Limb (tissue), 2 donors: Measurements from ENCODE around the gene GAS5.
"Not testable (repeated sequence)": the region's sequence is repeated elsewhere in the genome, so short reads cannot be mapped to it uniquely, and the experiment has no call there.

Experiments used
- DNase-seq, 2 donors: peaks; one replicate each; pipeline ENCODE4 v3.0.0-alpha.2; 2016; ENCODE audit errors: extremely low spot score in 2 of 2

GAS5 gene

GRCh38 chr1:173870252-173871075 lies 2.7 kb upstream of the GAS5 start:
- no peak for DNase-seq

- no peak for DNase-seq
Observed at GRCh38 chr1:173869021-173869359, 1.2 kb upstream of the GAS5 start.

- DNase-seq, result peak; percentile 74 to 94
Observed at GRCh38 chr1:173868266-173869020, 654 bp upstream of the GAS5 start, which contains the start of gene ZBTB37. ZBTB37 (plus strand) TSS chr1:173868380; CDS start chr1:173870226, 1,846 bp downstream.

- no peak for DNase-seq
Observed at GRCh38 chr1:173867141-173867752, 542 bp downstream of the GAS5 start.

GRCh38 chr1:173866413-173867115 lies 1.2 kb downstream of the GAS5 start:
- no peak for DNase-seq

- no peak for DNase-seq
Observed at GRCh38 chr1:173865468-173866164, 2.2 kb downstream of the GAS5 start.

DNA sequence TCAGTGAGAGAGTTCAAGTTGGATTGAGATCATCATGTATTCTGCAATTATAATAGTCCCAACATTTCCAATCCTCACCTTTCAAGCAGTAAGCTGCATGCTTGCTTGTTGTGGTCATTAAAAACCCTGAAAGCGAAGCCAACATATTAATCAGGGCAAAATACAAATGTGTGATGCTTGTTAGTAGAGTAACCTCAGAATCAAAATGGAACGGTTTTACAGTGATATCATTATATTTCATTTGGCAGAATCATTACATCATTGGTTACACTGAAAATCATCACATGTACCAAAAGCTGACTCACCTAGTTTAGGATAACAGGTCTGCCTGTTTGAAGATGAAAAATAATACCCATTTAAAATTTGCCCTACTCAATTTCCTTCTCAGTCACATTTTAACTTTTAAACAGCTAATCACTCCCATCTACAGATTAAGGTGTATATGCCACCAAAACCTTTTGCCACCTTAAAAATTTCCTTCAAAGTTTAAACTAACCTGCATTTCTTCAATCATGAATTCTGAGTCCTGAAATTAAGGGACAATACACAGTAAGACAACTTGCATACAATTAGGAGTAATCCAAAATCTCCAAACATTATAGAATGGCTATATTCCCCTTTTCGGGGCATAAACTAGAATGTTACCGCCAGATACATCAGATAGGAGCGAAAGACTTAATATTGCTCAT lies 3.5 kb downstream of the GAS5 start:
- no peak for DNase-seq

DNA sequence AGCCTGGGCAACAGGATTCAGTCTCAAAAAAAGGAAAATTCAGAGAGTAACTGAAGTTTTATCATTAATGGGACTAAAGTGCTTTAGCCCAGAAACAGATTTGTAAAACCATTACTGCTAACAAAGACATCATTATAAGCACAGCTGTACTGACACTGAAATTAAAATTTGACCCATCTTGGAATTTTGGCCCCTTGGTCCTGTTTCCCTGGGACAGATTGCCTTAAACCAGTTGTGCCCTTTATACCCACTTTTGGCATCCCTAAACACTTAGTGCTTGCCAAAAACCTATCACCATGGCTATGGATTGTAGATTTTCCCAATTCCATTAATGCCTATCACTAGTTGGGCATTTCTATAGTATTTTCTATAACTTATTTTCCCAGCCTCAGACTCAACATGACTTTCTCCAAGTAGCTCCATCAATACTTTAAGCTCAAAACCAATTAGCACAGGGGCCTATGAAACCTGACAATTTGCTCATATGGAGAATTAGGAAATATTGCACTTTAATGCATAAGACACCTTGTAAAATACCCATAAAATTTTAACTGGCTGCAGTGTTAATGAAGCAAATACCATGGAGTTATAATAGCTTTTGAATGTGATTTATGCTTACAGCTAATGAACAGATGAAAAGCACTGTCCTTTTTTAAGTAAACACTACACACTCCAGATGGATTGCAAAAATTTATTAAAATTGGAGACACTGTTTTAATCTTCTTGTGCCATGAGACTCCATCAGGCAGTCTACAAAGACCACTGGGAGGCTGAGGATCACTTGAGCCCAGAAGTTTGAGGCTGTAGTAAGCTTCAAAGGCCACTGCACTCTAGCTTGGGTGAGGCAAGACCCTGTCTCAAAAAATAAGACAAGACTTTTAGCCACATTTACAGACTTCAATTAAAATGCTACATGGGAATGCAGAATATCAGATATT lies 4.3 kb downstream of the GAS5 start:
- no peak for DNase-seq

DNA sequence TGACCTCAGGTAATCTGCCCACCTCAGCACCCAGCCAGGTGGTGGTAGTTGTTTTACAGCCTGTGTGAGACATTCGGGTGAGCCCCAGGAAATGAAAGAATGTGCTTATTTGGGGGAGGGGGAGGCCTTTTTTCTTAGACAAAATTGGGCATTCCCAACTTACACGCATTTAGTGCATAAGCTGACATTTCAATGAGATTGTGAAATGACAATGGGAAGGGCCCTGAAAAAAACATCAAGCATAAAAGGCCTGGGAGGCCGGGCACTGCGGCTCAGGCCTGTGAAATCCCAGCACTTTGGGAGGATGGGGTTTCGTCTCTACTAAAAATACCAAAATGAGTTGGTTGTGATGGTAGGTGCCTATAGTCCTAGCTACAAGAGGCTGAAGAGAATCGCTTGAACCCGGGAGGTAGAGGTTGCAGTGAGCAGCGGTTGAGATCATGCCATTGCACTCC lies 5.0 kb downstream of the GAS5 start:
- DNase-seq, result no peak

GRCh38 chr1:173862146-173862768 lies 5.5 kb downstream of the GAS5 start:
- DNase-seq, result not testable (repeated sequence)

- DNase-seq, result no peak
Observed at GRCh38 chr1:173861731-173862145, 6.1 kb downstream of the GAS5 start.

GRCh38 chr1:173860065-173860464 lies 7.7 kb downstream of the GAS5 start:
- DNase-seq, result no peak

GRCh38 chr1:173859547-173859946 lies 8.2 kb downstream of the GAS5 start:
- not testable (repeated sequence) for DNase-seq

- DNase-seq, result no peak
Observed at GRCh38 chr1:173857363-173857917, 10.3 kb downstream of the GAS5 start.

- DNase-seq, result no peak
Observed at GRCh38 chr1:173856903-173857302, 10.9 kb downstream of the GAS5 start.

- DNase-seq, result no peak
Observed at GRCh38 chr1:173856014-173856413, 11.8 kb downstream of the GAS5 start.

GRCh38 chr1:173853074-173853473 lies 14.7 kb downstream of the GAS5 start:
- DNase-seq, result no peak

GRCh38 chr1:173852105-173852504 lies 15.7 kb downstream of the GAS5 start:
- DNase-seq, result no peak
